IMR-90 (cell line): Measurements from ENCODE around the gene CAB39. TPM values are rescaled to one million over a fixed set of nuclear protein-coding genes. Genes with fewer than 3 reads are reported as not detected.

Source experiments
- ATAC-seq: fragments of 200-7000 bp; cut with Tn5 transposase; 2 replicates; pipeline ENCODE4 v1.9.1; 2020; ENCODE audit warnings: low read depth, mild to moderate bottlenecking, moderate library complexity
- BruUV-seq: library from RNA; stranded (reverse); fragments of 400-500 nt; replicated peaks from 2 replicates; lab custom pipeline; 2021; lab: Mats Ljungman, UMichigan
- CTCF ChIA-PET: fragments of 300-600 bp; formaldehyde crosslinking; extraction: SDS; loops from one replicate; lab custom pipeline; 2021; ENCODE audit warnings: antibody characterized with exemption; lab: Yijun Ruan, JAX
- POLR2A ChIA-PET: fragments of 300-600 bp; sonication (Branson Sonifier 250); formaldehyde crosslinking; loops from one replicate; lab custom pipeline; 2022; ENCODE audit warnings: antibody characterized with exemption; ENCODE audit not compliant: unreplicated experiment; lab: Charles Lee
- DNase-seq: peaks from one replicate; pipeline ENCODE4 v3.0.0; 2013
- H2AFZ ChIP-seq: replicated peaks from 2 replicates; pipeline ENCODE3; 2013; ENCODE audit warnings: low read length, mild to moderate bottlenecking; ENCODE audit not compliant: poor library complexity
- H2AK5ac ChIP-seq: 2 replicates; pipeline ENCODE4 v1.6.1; 2013; ENCODE audit warnings: low read depth, low read length, inconsistent platforms
- H2AK9ac ChIP-seq: replicated peaks from 2 replicates; pipeline ENCODE3; 2013; ENCODE audit warnings: mild to moderate bottlenecking, low read depth, low read length, moderate library complexity; ENCODE audit not compliant: poor library complexity
- H2BK120ac ChIP-seq: 2 replicates; pipeline ENCODE4 v1.6.1; 2013; ENCODE audit warnings: low read depth, low read length, inconsistent platforms
- H2BK15ac ChIP-seq: 3 replicates; pipeline ENCODE4 v1.6.1; 2013; ENCODE audit warnings: low read depth, low read length, inconsistent platforms
- H2BK20ac ChIP-seq: 2 replicates; pipeline ENCODE4 v1.6.1; 2013; ENCODE audit warnings: low read depth, mild to moderate bottlenecking, inconsistent platforms, low read length, moderate library complexity
- H2BK5ac ChIP-seq: 2 replicates; pipeline ENCODE4 v1.6.1; 2013; ENCODE audit warnings: mild to moderate bottlenecking, low read depth, low read length, inconsistent platforms; ENCODE audit not compliant: poor library complexity, severe bottlenecking
- H3K14ac ChIP-seq: replicated peaks from 2 replicates; pipeline ENCODE4 v1.6.1; 2013; ENCODE audit warnings: low read depth, low read length, inconsistent platforms
- H3K18ac ChIP-seq: 2 replicates; pipeline ENCODE4 v1.6.1; 2013; ENCODE audit warnings: low read depth, low read length, control low read depth
- H3K23ac ChIP-seq: 2 replicates; pipeline ENCODE4 v1.6.1; 2013; ENCODE audit warnings: low read depth, low read length, inconsistent platforms
- H3K27ac ChIP-seq: 2 replicates; pipeline ENCODE4 v1.5.1; 2013; ENCODE audit warnings: mild to moderate bottlenecking, control low read depth, low read length; ENCODE audit not compliant: insufficient read depth
- H3K27me3 ChIP-seq: 2 replicates; pipeline ENCODE4 v1.6.1; 2013; ENCODE audit warnings: low read length; ENCODE audit not compliant: control insufficient read depth, insufficient read depth
- H3K36me3 ChIP-seq: 2 replicates; pipeline ENCODE4 v1.6.1; 2013; ENCODE audit warnings: low read length, mixed read lengths; ENCODE audit not compliant: control insufficient read depth, insufficient read depth
- H3K4ac ChIP-seq: 2 replicates; pipeline ENCODE4 v1.6.1; 2013; ENCODE audit warnings: low read depth, low read length, inconsistent platforms
- H3K4me1 ChIP-seq: 2 replicates; pipeline ENCODE4 v1.6.1; 2013; ENCODE audit warnings: low read length, mixed read lengths; ENCODE audit not compliant: control insufficient read depth, insufficient read depth
- H3K4me2 ChIP-seq: 2 replicates; pipeline ENCODE4 v1.6.1; 2013; ENCODE audit warnings: low read depth, mild to moderate bottlenecking, control low read depth, low read length, moderate library complexity
- H3K4me3 ChIP-seq: 2 replicates; pipeline ENCODE4 v1.5.1; 2013; ENCODE audit warnings: low read depth, mild to moderate bottlenecking, control low read depth, low read length, moderate library complexity; ENCODE audit not compliant: insufficient read depth
- H3K56ac ChIP-seq: 2 replicates; pipeline ENCODE4 v1.6.1; 2013; ENCODE audit warnings: low read length, inconsistent platforms; ENCODE audit not compliant: insufficient read depth; ENCODE audit errors: extremely low read depth
- H3K79me1 ChIP-seq, 2 experiments: 2 replicates each; pipeline ENCODE4 v1.6.1; 2013; ENCODE audit warnings: low read length in 2 of 2, inconsistent platforms in 1 of 2, low read depth in 1 of 2
- H3K9ac ChIP-seq: 2 replicates; pipeline ENCODE4 v1.6.1; 2013; ENCODE audit warnings: low read depth, low read length, control low read depth
- H3K9me1 ChIP-seq: 2 replicates; pipeline ENCODE4 v1.6.1; 2013; ENCODE audit warnings: low read length, inconsistent platforms; ENCODE audit not compliant: insufficient read depth
- H3K9me3 ChIP-seq: 2 replicates; pipeline ENCODE4 v1.6.1; 2013; ENCODE audit warnings: low read length; ENCODE audit not compliant: control insufficient read depth, insufficient read depth
- H4K20me1 ChIP-seq: 2 replicates; pipeline ENCODE4 v1.6.1; 2013; ENCODE audit warnings: low read length, inconsistent platforms; ENCODE audit not compliant: insufficient read depth
- H4K5ac ChIP-seq: 2 replicates; pipeline ENCODE4 v1.6.1; 2013; ENCODE audit warnings: mild to moderate bottlenecking, low read depth, low read length, control low read depth
- H4K8ac ChIP-seq, 2 experiments: 2 replicates each; pipeline ENCODE4 v1.6.1; 2013; ENCODE audit warnings: low read depth in 2 of 2, low read length in 2 of 2, control low read depth in 1 of 2, inconsistent platforms in 1 of 2
- H4K91ac ChIP-seq: 2 replicates; pipeline ENCODE4 v1.6.1; 2013; ENCODE audit warnings: low read depth, low read length, inconsistent platforms; ENCODE audit not compliant: insufficient read depth
- CHD1 ChIP-seq: IDR thresholded peaks from 2 replicates; pipeline ENCODE4 v1.6.1; 2012; ENCODE audit warnings: low read depth, low read length, improper control_type of control experiment
- RCOR1 ChIP-seq: IDR thresholded peaks from 2 replicates; pipeline ENCODE4 v1.6.1; 2012; ENCODE audit warnings: mild to moderate bottlenecking, low read length, improper control_type of control experiment; ENCODE audit not compliant: insufficient replicate concordance
- WGBS, 2 experiments: methylation state at CpG; one replicate each; pipeline versions ENCODE4 v1.1.5 to v1.1.7; 2013; ENCODE audit warnings: missing lambda C conversion rate in 2 of 2; ENCODE audit not compliant: insufficient read length in 1 of 2; ENCODE audit errors: extremely low coverage in 2 of 2; 5-methylcytosine and 5-hydroxymethylcytosine counted together
- dilution Hi-C: fragments of 300-500 bp; cut with HindIII; formaldehyde crosslinking; loops from one replicate; pipeline ENCODE4 v1.14.3; 2018; ENCODE audit warnings: low sequenced_read_pairs; ENCODE audit not compliant: unreplicated experiment
- in situ Hi-C: fragments of 300-500 bp; cut with MboI; formaldehyde crosslinking; loops from 3 replicates; pipeline ENCODE4 v1.14.3; 2019; ENCODE audit warnings: low sequenced_read_pairs, inconsistent platforms, mixed read lengths
- intact Hi-C: fragments of 100-400 bp; cut with micrococcal nuclease; formaldehyde crosslinking; loops from 2 replicates; pipeline ENCODE4 v1.10.0; 2022
- polyA plus RNA-seq, 3 experiments: library from polyadenylated mRNA; depleted of rRNA; stranded (reverse); fragments of >200 nt; gene quantifications; 2 replicates each; pipeline ENCODE4 v1.2.3, GENCODE V29; 2012; ENCODE audit warnings: low replicate concordance in 1 of 3
- total RNA-seq: library from RNA; depleted of rRNA; stranded (reverse); fragments of >200 nt; gene quantifications from 2 replicates; pipeline ENCODE4 v1.2.3, GENCODE V29; 2012

CAB39 gene
- total and polyA plus RNA-seq, 2 of the 4 experiments (the other 2 are of a cell fraction) = 38.2 to 71.7 TPM

- Histone ChIP-seq H2AK5ac (no peak overlapping the region), H3K27me3 (peaks cover 17% of the 10 kb centered on the region), H2AK9ac (no peak overlapping the region), H3K4ac (no peak overlapping the region), H2BK120ac (no peak overlapping the region), H2AFZ (no peak overlapping the region), H3K27ac (no peak overlapping the region), H4K20me1 (no peaks in the 10 kb centered on the region), H3K4me3 (no peak overlapping the region), H3K4me1 (no peaks in the 10 kb centered on the region), H3K56ac (no peak overlapping the region), H3K18ac (no peak overlapping the region), H3K9ac (no peak overlapping the region), H3K4me2 (no peak overlapping the region), H3K9me3 (no peaks in the 10 kb centered on the region; the same call in 1 of the 2 replicates), H4K8ac (no peak overlapping the region), H3K36me3 (no peaks in the 10 kb centered on the region), H3K79me1 (no peaks in the 10 kb centered on the region), H4K5ac (no peak overlapping the region), H2BK15ac (no peak overlapping the region), H3K23ac (no peak overlapping the region), H2BK5ac (no peak overlapping the region), H4K91ac (no peak overlapping the region), H3K9me1 (no peaks in the 10 kb centered on the region), H2BK20ac (no peak overlapping the region), H3K14ac (no peak overlapping the region)
- DNase-seq (no peak), ATAC-seq (no peak)
- TF ChIP-seq RCOR1 (no peak), CHD1 (no peak)
- WGBS, 2 experiments = 60% methylated on average over 4 of the region's 7 CpGs; no CpG with 5 or more reads in 1 of the 2 experiments
- in situ Hi-C loops = no loop called here
- BruUV-seq = no TSS peak
- ChIA-PET CTCF (interaction anchor here (0.6 kb wide), 1 partner anchor 33 kb away, joined by 3 read pairs; no protein-coding TSS in a partner anchor), POLR2A (no interaction called here)
- dilution Hi-C loops = no loop called here
- intact Hi-C loops = no loop called here
Observed at GRCh38 chr2:230850358-230850658, 137.7 kb downstream of the CAB39 start.
